Measurements from ENCODE around the gene PDE9A.
"Not testable (repeated sequence)": the region's sequence is repeated elsewhere in the genome, so short reads cannot be mapped to it uniquely, and the experiment has no call there.

The PDE9A gene

GRCh38 chr21:42624095-42624790 is 29.2 kb upstream of the PDE9A start:
- DNase-seq (ENCODE audit: low read depth in 3 of 3), result no peak

- no peak for DNase-seq (ENCODE audit: low read depth in 3 of 3)
Measured at GRCh38 chr21:42624936-42625335, 28.5 kb upstream of the PDE9A start.

- DNase-seq (ENCODE audit: low read depth in 3 of 3), result no peak
Measured at GRCh38 chr21:42626171-42626570, 27.2 kb upstream of the PDE9A start.

GRCh38 chr21:42627527-42628289 is 25.7 kb upstream of the PDE9A start:
- no peak for DNase-seq (ENCODE audit: low read depth in 3 of 3)

DNA sequence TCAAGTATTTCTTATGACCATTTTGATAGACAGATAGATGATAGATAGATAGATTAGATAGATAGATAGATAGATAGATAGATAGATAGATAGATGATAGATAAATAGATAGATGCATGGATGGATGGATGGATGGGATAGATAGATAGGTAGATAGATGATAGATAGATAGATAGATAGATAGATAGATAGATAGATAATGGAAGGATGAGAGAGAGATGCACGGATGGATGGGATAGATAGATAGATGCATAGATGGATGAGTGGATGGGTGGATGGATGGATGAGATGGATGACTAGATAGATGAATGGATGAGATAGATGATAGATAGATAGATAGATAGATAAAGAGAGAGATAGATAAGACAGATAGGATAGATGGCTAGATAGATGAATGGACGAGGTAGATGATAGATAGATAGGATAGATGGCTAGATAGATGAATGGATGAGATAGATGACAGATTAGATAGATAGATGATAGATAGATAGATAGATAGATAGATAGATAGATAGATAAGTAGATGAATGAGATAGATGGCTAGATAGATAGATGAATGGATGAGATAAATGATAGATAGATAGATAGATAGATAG is 24.9 kb upstream of the PDE9A start:
- DNase-seq (ENCODE audit: low read depth in 3 of 3), result not testable (repeated sequence)

GRCh38 chr21:42629933-42630589 is 23.4 kb upstream of the PDE9A start:
- DNase-seq (ENCODE audit: low read depth in 3 of 3), result no peak

GRCh38 chr21:42630626-42631025 is 22.8 kb upstream of the PDE9A start:
- DNase-seq (ENCODE audit: low read depth in 3 of 3), result no peak

DNA sequence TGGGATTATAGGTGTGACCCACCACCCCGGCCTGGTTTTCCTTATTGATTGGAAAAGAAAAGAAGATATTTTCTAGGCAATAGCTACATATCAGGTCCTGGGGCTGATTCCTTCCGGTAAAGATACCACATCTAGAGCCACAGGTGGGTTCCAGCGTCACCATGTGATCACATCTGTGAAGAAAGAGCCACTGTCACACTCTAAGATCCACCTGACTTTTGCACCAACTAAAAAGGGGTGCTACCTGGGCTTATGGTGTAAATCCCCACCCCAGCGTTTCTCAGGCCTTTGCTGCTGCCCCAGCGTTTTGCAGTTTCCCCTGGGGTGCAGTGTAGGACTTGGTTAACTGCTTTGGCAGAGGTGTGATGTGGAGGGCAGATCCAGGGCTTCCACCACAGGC is 22.3 kb upstream of the PDE9A start:
- no peak for DNase-seq (ENCODE audit: low read depth in 3 of 3)

GRCh38 chr21:42632336-42632751 is 21.1 kb upstream of the PDE9A start:
- DNase-seq (ENCODE audit: low read depth in 3 of 3), result no peak

DNA sequence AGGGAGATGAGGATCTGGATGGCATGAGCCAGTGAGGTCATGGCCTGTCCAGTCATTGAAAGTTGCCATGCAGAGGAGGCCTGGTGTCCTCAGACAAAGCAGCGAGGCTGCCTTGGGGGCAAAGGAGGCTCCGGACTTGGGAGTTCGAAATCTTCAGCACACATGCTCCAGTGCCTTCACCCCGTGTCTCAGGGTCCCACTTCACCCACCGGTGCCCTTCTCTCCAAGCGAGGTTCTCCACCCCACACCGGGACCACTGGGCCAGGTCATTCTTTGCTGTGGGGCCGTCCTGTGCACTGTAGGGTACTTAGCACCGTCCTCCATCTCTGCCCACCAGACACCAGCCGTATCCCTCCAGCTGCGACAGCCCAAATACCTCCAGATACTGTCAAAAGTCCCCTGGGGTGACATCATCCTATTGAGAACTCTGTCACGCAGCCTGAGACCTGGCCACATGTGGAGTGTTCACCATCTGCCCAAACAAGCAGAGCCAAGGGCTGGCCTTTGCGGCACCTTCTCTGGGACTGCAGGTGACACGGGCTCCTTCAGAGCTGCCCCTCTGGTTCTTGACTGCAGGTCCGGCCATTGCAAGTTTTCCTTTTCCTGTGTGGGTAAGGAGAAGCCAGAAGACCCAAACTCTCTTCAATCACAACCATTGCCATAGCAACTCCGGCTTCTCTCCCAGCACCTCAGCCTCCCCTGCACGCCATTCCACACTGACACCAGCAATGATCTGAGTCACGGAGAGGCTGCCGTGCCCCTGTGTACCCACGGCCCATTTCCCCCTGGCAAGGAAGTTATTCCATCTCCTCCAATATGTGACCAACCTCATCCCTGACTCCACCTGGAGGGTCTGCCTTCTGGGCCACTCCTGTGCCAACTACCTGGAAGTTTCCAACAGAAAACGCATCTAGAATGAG is 20.4 kb upstream of the PDE9A start:
- no peak for DNase-seq (ENCODE audit: low read depth in 3 of 3)

DNA sequence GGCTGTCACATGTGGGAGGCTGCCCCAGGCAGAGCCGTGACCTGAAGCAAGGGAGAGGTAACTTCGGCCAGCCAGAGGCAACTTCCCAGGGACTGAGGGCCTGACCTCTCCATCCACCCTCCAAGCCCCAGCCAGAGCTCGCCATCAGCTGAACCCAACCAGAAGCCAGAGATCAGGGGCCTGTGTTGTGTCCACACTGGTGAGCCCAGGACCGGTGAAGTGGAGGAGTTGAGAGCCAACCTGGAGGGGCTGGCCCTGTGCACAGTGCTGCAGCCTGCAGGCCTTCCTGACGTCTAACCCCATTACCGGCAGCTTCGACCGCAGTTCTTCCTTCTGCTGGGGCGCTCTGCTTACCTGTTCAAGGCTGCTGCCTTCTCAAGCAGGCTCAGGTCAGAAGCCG is 19.6 kb upstream of the PDE9A start:
- no peak for DNase-seq (ENCODE audit: low read depth in 3 of 3)

- no peak for DNase-seq (ENCODE audit: low read depth in 3 of 3)
Measured at GRCh38 chr21:42635848-42636519, 17.4 kb upstream of the PDE9A start.

DNA sequence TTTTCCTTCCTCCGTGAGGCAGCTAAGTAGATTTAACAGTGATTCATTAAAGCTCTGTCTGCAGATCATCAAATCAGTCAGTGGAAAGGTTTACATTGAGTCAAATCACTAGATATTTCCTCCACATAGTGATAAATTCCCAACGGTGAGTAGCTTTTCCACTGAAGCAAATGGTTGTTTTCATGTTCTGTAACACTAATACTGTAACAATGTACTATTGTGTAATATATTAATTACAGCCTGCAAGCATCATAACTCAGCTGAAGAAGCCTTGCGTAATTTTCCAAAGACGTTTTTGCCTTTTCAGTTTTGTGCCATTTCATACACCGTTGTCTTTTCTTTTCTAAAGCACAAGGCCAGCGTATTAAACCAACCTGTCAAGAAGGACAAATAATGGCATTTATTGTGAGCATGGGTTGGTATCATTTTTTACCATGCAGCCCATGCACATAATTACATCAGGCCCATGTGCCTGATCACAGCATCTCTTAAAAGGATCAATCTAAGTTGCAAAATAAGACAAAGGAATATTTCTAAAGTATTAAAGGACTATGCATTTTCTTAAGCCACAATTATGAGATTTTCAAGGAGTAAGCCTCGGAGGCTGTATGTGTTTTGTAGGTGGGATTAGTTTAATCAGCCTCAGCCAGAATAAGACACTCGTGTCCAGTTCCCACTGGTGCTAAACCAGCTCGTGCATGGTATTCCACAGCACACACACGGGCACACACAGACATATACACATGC is 16.7 kb upstream of the PDE9A start:
- no peak for DNase-seq (ENCODE audit: low read depth in 3 of 3)

DNA sequence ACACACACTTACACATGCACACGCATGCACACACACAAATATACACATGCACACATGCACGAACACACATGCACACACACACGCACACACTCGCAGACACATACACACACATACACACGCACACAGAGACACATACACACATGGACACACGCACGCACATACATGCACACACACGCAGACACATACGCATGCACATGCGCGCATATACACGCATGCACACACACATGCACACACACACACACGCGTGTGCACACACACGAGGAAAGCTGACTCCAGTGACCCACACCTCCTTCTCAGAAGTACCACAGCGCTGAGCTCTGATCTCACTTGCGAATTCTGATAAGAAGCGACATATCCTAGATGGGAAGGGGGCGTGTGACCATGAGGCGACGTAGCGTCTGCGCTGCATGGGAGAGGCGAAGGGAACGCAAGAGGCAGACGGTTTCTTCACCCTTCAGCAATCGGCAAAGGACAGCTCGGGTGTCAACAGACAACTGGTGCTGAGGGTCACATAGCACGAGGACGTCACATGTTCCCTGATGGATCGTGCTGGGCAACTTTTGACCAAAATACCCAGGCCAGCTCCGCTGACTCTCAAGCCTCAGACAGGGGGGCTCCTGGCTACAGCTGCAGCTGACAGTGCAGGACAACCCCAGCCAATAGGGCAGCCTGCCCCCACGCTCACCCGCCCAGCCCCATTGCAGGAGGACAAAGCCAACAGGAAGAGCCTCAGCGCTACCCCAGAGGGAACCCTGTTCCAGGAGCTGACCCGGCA is 16.0 kb upstream of the PDE9A start:
- DNase-seq (ENCODE audit: low read depth in 3 of 3), result no peak

DNA sequence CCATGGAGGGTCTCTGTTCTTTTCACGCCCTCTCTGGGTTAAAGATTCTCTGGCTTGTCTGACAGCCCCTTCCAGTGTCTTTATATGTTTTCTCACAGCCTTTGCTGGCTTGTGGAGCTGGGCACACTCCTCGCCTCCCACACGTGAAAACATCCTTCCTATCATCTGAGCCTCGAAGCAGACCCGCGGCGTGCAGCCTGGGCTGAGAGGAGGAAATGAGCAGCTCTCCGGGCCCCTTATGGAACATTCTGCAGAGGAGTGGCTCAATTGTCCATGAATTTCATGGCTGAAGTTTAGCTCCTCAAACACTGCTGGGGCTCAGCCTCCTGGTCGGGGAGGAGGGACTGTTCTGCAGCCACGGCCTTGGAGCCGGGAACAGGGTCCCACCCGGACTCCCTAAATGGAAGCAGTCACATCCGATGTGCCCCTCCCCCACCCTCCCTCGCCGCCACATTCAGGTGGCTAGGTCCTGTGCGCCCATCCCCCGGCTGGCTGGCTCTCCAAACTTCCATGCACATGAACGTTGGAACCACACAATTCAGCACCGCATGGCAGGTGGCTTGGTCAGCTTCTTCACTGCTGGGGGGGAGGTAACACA is 15.1 kb upstream of the PDE9A start:
- no peak for DNase-seq (ENCODE audit: low read depth in 3 of 3)

- no peak for DNase-seq (ENCODE audit: low read depth in 3 of 3)
Measured at GRCh38 chr21:42639646-42640152, 13.7 kb upstream of the PDE9A start.

GRCh38 chr21:42640486-42640885 is 12.9 kb upstream of the PDE9A start:
- DNase-seq (ENCODE audit: low read depth in 3 of 3), result no peak

DNA sequence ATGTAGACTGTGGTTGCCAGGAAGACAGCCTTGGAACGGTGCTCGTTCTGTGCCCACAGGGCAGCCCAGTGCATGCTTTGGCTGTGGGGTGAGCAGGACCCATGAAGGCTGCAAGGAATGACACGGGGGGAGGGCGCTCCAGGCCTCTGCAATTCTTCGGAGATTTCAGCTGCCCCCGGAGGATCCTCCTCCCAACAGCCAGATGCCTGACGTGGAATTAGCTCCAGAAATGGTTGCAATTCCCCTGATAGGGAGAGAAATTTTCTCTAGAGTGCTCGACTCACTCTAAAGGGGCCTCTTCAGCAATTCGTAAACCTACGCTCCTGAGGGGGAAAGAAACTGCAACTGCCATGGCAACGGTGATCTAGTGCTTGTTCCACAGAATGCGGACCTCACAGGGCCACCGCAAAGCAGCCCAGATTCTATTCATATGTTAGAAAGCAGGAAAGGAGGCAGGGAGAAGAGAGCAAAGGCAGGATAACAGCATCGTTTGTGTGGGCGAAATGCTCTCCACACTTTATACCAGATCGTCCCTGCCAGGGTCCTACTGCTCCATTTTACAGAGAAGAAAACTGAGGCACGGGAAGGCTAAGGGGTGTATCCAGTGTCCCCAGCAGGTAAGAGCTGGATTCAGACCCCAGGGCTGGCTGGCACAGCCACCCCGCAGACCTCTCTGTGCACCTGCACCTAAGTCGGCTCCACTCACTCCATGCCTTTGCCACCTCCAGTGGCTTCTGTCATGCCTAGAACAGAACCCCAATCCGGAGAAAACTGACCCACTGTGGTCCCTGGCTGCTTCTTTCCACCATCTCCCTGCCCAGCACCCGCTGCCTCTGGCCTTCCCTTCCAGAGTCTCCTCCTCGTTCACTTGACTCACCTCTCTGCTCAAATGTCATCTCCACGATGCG is 11.9 kb upstream of the PDE9A start:
- DNase-seq (ENCODE audit: low read depth in 3 of 3), result no peak
